BLaER1 treated with 17β-estradiol and CSF1 and Interleukin-3, amounts not matched to agents 10 nM and 100 nM (cell line): ENCODE data around the gene CCDC6.
A peak's percentile ranks its signal among the peaks of the same experiment; 100 is the strongest.
"Not testable (repeated sequence)": the region's sequence is repeated elsewhere in the genome, so short reads cannot be mapped to it uniquely, and the experiment has no call there.

Experiments
- H3K27ac ChIP-seq, 11 experiments: shearing (Covaris generic); formaldehyde crosslinking; 2 replicates each; pipeline ENCODE4 v1.8.1; 2022
- H3K27me3 ChIP-seq, 11 experiments: shearing (Covaris generic); formaldehyde crosslinking; 2 replicates each; pipeline ENCODE4 v1.8.1; 2022
- H3K36me3 ChIP-seq, 11 experiments: shearing (Covaris generic); formaldehyde crosslinking; 2 replicates each; pipeline ENCODE4 v1.8.1; 2022
- H3K4me1 ChIP-seq, 10 experiments: shearing (Covaris generic); formaldehyde crosslinking; 2 replicates each; pipeline ENCODE4 v1.8.1; 2022
- H3K4me2 ChIP-seq, 11 experiments: shearing (Covaris generic); formaldehyde crosslinking; 2 replicates each; pipeline ENCODE4 v1.8.1; 2022
- H3K4me3 ChIP-seq, 10 experiments: shearing (Covaris generic); formaldehyde crosslinking; 2 replicates each; pipeline ENCODE4 v1.8.1; 2022
- H3K9ac ChIP-seq, 11 experiments: shearing (Covaris generic); formaldehyde crosslinking; 2 replicates each; pipeline ENCODE4 v1.8.1; 2022
- H3K9me3 ChIP-seq, 11 experiments: shearing (Covaris generic); formaldehyde crosslinking; replicated peaks in 1 of 11; 2 replicates each; pipeline ENCODE4 v1.8.1; 2022
- H4K20me1 ChIP-seq, 11 experiments: shearing (Covaris generic); formaldehyde crosslinking; 2 replicates each; pipeline ENCODE4 v1.8.1; 2022
- Cebpa-rat ChIP-seq, 11 experiments: shearing (Covaris generic); IDR thresholded peaks; 2 replicates each; pipeline ENCODE4 v1.8.1; 2022

CCDC6 gene

GRCh38 chr10:59880971-59881510, 25.3 kb downstream of the CCDC6 start:
- no peak for TF ChIP-seq Cebpa-rat (IDR thresholded peaks at IDR 0.05)
- H3K4me2 ChIP-seq, result no peak overlapping the region
- H3K4me1 ChIP-seq, result peaks cover 26 to 47% (median 35%) of the 10 kb centered on the region in 10 experiments
- H3K27ac ChIP-seq, result no peak overlapping the region
- H3K4me3 ChIP-seq, result no peak overlapping the region
- H3K36me3 ChIP-seq, result peaks cover 0 to 37% (median 17%) of the 10 kb centered on the region in 11 experiments; a peak in 16 of 22 replicates
- no peaks in the 10 kb centered on the region for H3K27me3 ChIP-seq
- H4K20me1 ChIP-seq, result peaks cover 18 to 89% (median 63%) of the 10 kb centered on the region in 11 experiments; a peak in 20 of 22 replicates
- H3K9ac ChIP-seq, result no peak overlapping the region
- peaks cover 0 to 44% (median 24%) of the 10 kb centered on the region in 11 experiments; a peak in 14 of 22 replicates for H3K9me3 ChIP-seq

- peak overlapping the region in 3 of 11 experiments; percentile 12 to 56 (median 34); a peak in 4 of 22 replicates for H3K4me2 ChIP-seq
- H3K4me1 ChIP-seq, result peaks cover 17 to 39% (median 27%) of the 10 kb centered on the region in 10 experiments
- peaks cover 0 to 44% (median 24%) of the 10 kb centered on the region in 11 experiments; a peak in 14 of 22 replicates for H3K9me3 ChIP-seq
- no peaks in the 10 kb centered on the region for H3K27me3 ChIP-seq
- no peak overlapping the region for H3K27ac ChIP-seq
- TF ChIP-seq Cebpa-rat (IDR thresholded peaks at IDR 0.05), result no peak
- peaks cover 14 to 90% (median 60%) of the 10 kb centered on the region in 11 experiments; a peak in 14 of 22 replicates for H4K20me1 ChIP-seq
- H3K36me3 ChIP-seq, result peaks cover 0 to 37% (median 17%) of the 10 kb centered on the region in 11 experiments; a peak in 16 of 22 replicates
- H3K4me3 ChIP-seq, result no peak overlapping the region
- H3K9ac ChIP-seq, result no peak overlapping the region
Measured at GRCh38 chr10:59880019-59880717, 26.2 kb downstream of the CCDC6 start.

GRCh38 chr10:59879363-59879913, 26.9 kb downstream of the CCDC6 start:
- Histone ChIP-seq H3K4me2 (peak overlapping the region in 5 of 11 experiments; percentile 12 to 56 (median 34); a peak in 5 of 22 replicates), H3K27ac (no peak overlapping the region), H3K9me3 (peaks cover 0 to 44% (median 24%) of the 10 kb centered on the region in 11 experiments; a peak in 14 of 22 replicates), H4K20me1 (peaks cover 14 to 90% (median 58%) of the 10 kb centered on the region in 11 experiments; a peak in 15 of 22 replicates), H3K4me1 (peaks cover 10 to 31% (median 19%) of the 10 kb centered on the region in 10 experiments; a peak in 19 of 20 replicates), H3K4me3 (no peak overlapping the region), H3K27me3 (no peaks in the 10 kb centered on the region), H3K9ac (no peak overlapping the region), H3K36me3 (peaks cover 0 to 37% (median 17%) of the 10 kb centered on the region in 11 experiments; a peak in 16 of 22 replicates)
- TF ChIP-seq Cebpa-rat (IDR thresholded peaks at IDR 0.05), result no peak

- H3K9me3 ChIP-seq, result peaks cover 0 to 39% (median 24%) of the 10 kb centered on the region in 11 experiments; a peak in 13 of 22 replicates
- TF ChIP-seq Cebpa-rat (IDR thresholded peaks at IDR 0.05), result peak in 7 of 11 experiments; percentile 37 to 82 (median 67); a peak in 9 of 22 replicates
- H3K4me2 ChIP-seq, result peak overlapping the region in 2 of 11 experiments; percentile 3 to 50; a peak in 3 of 22 replicates
- no peak overlapping the region for H3K27ac ChIP-seq
- no peaks in the 10 kb centered on the region for H3K27me3 ChIP-seq
- peaks cover 9 to 30% (median 19%) of the 10 kb centered on the region in 10 experiments; a peak in 18 of 20 replicates for H3K4me1 ChIP-seq
- H3K9ac ChIP-seq, result no peak overlapping the region
- H3K36me3 ChIP-seq, result peaks cover 0 to 37% (median 17%) of the 10 kb centered on the region in 11 experiments; a peak in 16 of 22 replicates
- peaks cover 14 to 90% (median 60%) of the 10 kb centered on the region in 11 experiments; a peak in 15 of 22 replicates for H4K20me1 ChIP-seq
- H3K4me3 ChIP-seq, result no peak overlapping the region
Measured at GRCh38 chr10:59878915-59879314, 27.4 kb downstream of the CCDC6 start.

- no peak for TF ChIP-seq Cebpa-rat (IDR thresholded peaks at IDR 0.05)
- Histone ChIP-seq H3K36me3 (peaks cover 0 to 35% (median 19%) of the 10 kb centered on the region in 11 experiments; a peak in 16 of 22 replicates), H3K9me3 (peaks cover 0 to 35% (median 23%) of the 10 kb centered on the region in 11 experiments; a peak in 13 of 22 replicates), H3K4me2 (no peak overlapping the region), H3K4me3 (no peak overlapping the region), H3K4me1 (peaks cover 9 to 30% (median 19%) of the 10 kb centered on the region in 10 experiments; a peak in 18 of 20 replicates), H4K20me1 (peaks cover 14 to 90% (median 62%) of the 10 kb centered on the region in 11 experiments; a peak in 15 of 22 replicates), H3K27me3 (no peaks in the 10 kb centered on the region), H3K9ac (no peak overlapping the region), H3K27ac (no peak overlapping the region)
Measured at GRCh38 chr10:59878289-59878688, 28.1 kb downstream of the CCDC6 start.

- Histone ChIP-seq H3K9me3 (peaks cover 0 to 28% (median 15%) of the 10 kb centered on the region in 11 experiments; a peak in 12 of 22 replicates), H3K4me1 (peaks cover 9 to 30% (median 19%) of the 10 kb centered on the region in 10 experiments; a peak in 18 of 20 replicates), H4K20me1 (peaks cover 14 to 95% (median 70%) of the 10 kb centered on the region in 11 experiments; a peak in 16 of 22 replicates), H3K36me3 (peaks cover 0 to 33% (median 17%) of the 10 kb centered on the region in 11 experiments; a peak in 15 of 22 replicates), H3K4me3 (no peak overlapping the region), H3K27ac (no peak overlapping the region), H3K9ac (no peak overlapping the region), H3K4me2 (0 out of 22 replicates have a peak overlapping the region, but pooled peaks of 1 of the 11 experiments have one; percentile 12), H3K27me3 (no peaks in the 10 kb centered on the region)
- no peak for TF ChIP-seq Cebpa-rat (IDR thresholded peaks at IDR 0.05)
Measured at GRCh38 chr10:59877191-59877671, 29.1 kb downstream of the CCDC6 start.

GRCh38 chr10:59876695-59877094, 29.7 kb downstream of the CCDC6 start:
- peaks cover 14 to 100% (median 75%) of the 10 kb centered on the region in 11 experiments; a peak in 16 of 22 replicates for H4K20me1 ChIP-seq
- H3K4me3 ChIP-seq, result no peak overlapping the region
- no peak overlapping the region for H3K27ac ChIP-seq
- H3K27me3 ChIP-seq, result no peaks in the 10 kb centered on the region
- no peak overlapping the region for H3K9ac ChIP-seq
- H3K4me2 ChIP-seq, result peak overlapping the region in 4 of 11 experiments; percentile 13 to 36 (median 24); a peak in 4 of 22 replicates
- TF ChIP-seq Cebpa-rat (IDR thresholded peaks at IDR 0.05), result no peak
- H3K4me1 ChIP-seq, result peaks cover 9 to 30% (median 19%) of the 10 kb centered on the region in 10 experiments; a peak in 18 of 20 replicates
- H3K36me3 ChIP-seq, result peaks cover 0 to 35% (median 16%) of the 10 kb centered on the region in 11 experiments; a peak in 15 of 22 replicates
- peaks cover 0 to 27% (median 14%) of the 10 kb centered on the region in 11 experiments; a peak in 12 of 22 replicates for H3K9me3 ChIP-seq

- H3K27ac ChIP-seq, result not testable (repeated sequence)
Measured at GRCh38 chr10:59876208-59876607, 30.1 kb downstream of the CCDC6 start.

More at GRCh38 chr10:59876208-59876607, 30.1 kb downstream of the CCDC6 start:
- Histone ChIP-seq H3K9me3 (peaks cover 0 to 22% (median 10%) of the 10 kb centered on the region in 11 experiments; a peak in 12 of 22 replicates), H3K4me1 (peaks cover 9 to 27% (median 19%) of the 10 kb centered on the region in 10 experiments; a peak in 18 of 20 replicates), H4K20me1 (peaks cover 14 to 100% (median 80%) of the 10 kb centered on the region in 11 experiments; a peak in 16 of 22 replicates), H3K4me2 (peak overlapping the region in 4 of 11 experiments; percentile 13 to 36 (median 24); a peak in 4 of 22 replicates), H3K36me3 (peaks cover 0 to 35% (median 13%) of the 10 kb centered on the region in 11 experiments; a peak in 15 of 22 replicates)
- not testable (repeated sequence) for H3K4me3 ChIP-seq, H3K9ac ChIP-seq, H3K27me3 ChIP-seq
